Measurements from ENCODE around the gene SLF2.

GRCh38 chr10:100930368-100930767 lies 17.6 kb downstream of the SLF2 start:
- no peak for TF ChIP-seq EZH2 (optimal IDR thresholded peaks at IDR 0.05; ENCODE audit: low read depth, low read length)
- no peak for TF ChIP-seq CTCF (IDR thresholded peaks at IDR 0.05; ENCODE audit: low read length)
- TF ChIP-seq EZH2phosphoT487 (IDR thresholded peaks at IDR 0.05; ENCODE audit: low read length) = no peak
